Pancreas (tissue), 10 donors: ENCODE data around the gene MS4A7. TPM values are rescaled to one million over a fixed set of nuclear protein-coding genes. Genes with fewer than 3 reads are reported as not detected.

Experiments
- ATAC-seq, 4 donors: fragments of 200-7000 bp; cut with Tn5 transposase; one replicate each; pipeline versions ENCODE4 v1.8.0 to v1.9.1; 2020; ENCODE audit warnings: mild to moderate bottlenecking in 4 of 4, moderate library complexity in 4 of 4
- DNase-seq, 6 donors: peaks; one replicate each; pipeline ENCODE4 v3.0.0-alpha.2; 2020
- FAIRE-seq: peaks from 2 replicates; lab custom pipeline; 2012; peaks lifted over from hg19 to GRCh38; lab: Jason Lieb, UNC
- H3K27ac ChIP-seq, 4 donors: fragments of 200-600 bp; sonication (generic); 1 replicate in 3 of 4; 2 replicates in 1 of 4; pipeline versions ENCODE4 v1.5.0 to v1.8.0; 2020
- H3K27me3 ChIP-seq, 4 donors: fragments of 200-600 bp; one replicate each; pipeline ENCODE4 v1.8.0; 2021
- H3K36me3 ChIP-seq, 3 donors: fragments of 200-600 bp; sonication (generic) in 1 of 3; one replicate each; pipeline versions ENCODE4 v1.5.0 to v1.8.0; 2020 to 2021
- H3K4me1 ChIP-seq, 3 donors: fragments of 200-600 bp; one replicate each; pipeline ENCODE4 v1.8.0; 2021
- H3K4me3 ChIP-seq, 4 donors: fragments of 200-600 bp; sonication (generic) in 2 of 4; one replicate each; pipeline versions ENCODE4 v1.5.0 to v1.8.0; 2020 to 2021
- H3K9me3 ChIP-seq, 4 donors: fragments of 200-600 bp; one replicate each; pipeline ENCODE4 v1.8.0; 2021
- CTCF ChIP-seq, 4 donors: fragments of 200-600 bp; sonication (generic) in 3 of 4; IDR thresholded peaks; one replicate each; pipeline versions ENCODE4 v1.5.0 to v1.8.0; 2021; ENCODE audit warnings: antibody characterized with exemption in 4 of 4
- WGBS, 2 donors: extraction: QIAGEN DNeasy Blood & Tissue Kit; methylation state at CpG; one replicate each; pipeline ENCODE4 v1.1.7; 2013; 5-methylcytosine and 5-hydroxymethylcytosine counted together
- intact Hi-C, 3 donors: fragments of 100-400 bp; cut with DNase I; formaldehyde crosslinking; loops; one replicate each; pipeline versions ENCODE4 v1.11.1 to v1.14.2; 2022
- polyA plus RNA-seq, 2 donors: library from polyadenylated mRNA; stranded (reverse); fragments of 200-250 nt; gene quantifications; one replicate each; pipeline ENCODE4 v1.2.3, GENCODE V29; 2013
- total RNA-seq, 6 donors: library from RNA; stranded (reverse); fragmentation: NEBNext Ultra II Directional in 4 of 6; extraction: Animal tissue kit (Norgen Biotek cat#: 25700) in 4 of 6; gene quantifications; one replicate each; pipeline versions ENCODE4 v1.2.1 to v1.2.4, GENCODE V29; 2021 to 2023
- donor health status: healthy with polysubstance abuse.
- donor health status: DM: no; HTN: no; CAD: no; lungs with moderate emphysema.
- donor health status: DM: no; HTN: no; CAD: no.
- donor health status: control.
- donor health status: control.
- donor health status: Bipolar disorder and iron deficiency.
- donor health status: DM: yes; HTN: yes; CAD: no.
- donor health status: DM: no; HTN: no; CAD: no.
- donor health status: DM: no; HTN: no; CAD: no.
- donor health status: DM: yes; HTN: yes; CAD: no.

MS4A7 gene
- total and polyA plus RNA-seq, 8 donors: 1.4 to 26.2 (median 3.1) TPM

DNA sequence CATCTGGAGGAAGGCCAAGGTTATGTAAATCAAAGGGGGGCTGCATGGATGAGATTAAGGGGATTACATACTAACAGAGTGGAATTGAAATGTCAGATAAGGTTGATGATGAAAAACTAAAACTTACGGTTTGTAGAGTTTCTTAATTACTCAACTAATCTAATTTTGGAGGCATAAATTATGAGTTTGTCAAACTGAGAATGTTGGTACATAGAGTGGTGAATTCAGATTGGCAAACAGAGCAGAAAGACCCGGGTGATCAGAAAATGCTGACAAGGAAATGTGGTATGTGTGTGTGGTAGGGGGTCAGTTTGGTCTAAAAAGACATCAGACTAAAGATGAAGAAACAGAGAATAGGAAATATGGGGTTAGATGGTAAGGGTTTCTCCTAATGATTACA lies 40.3 kb upstream of the MS4A7 start:
- FAIRE-seq (no peak), DNase-seq (no peak), ATAC-seq (no peak)
- no peaks in the 10 kb centered on the region for H3K27me3 ChIP-seq
- no peaks in the 10 kb centered on the region for H3K36me3 ChIP-seq
- H3K4me3 ChIP-seq: no peak overlapping the region
- H3K27ac ChIP-seq: no peak overlapping the region
- H3K4me1 ChIP-seq: no peaks in the 10 kb centered on the region
- 42 to 48% methylated on average over 2 of the region's 2 CpGs for WGBS, 2 donors
- intact Hi-C loops: no loop called here
- TF ChIP-seq CTCF (IDR thresholded peaks at IDR 0.05): no peak
- no peaks in the 10 kb centered on the region for H3K9me3 ChIP-seq

GRCh38 chr11:60339356-60339755 lies 39.0 kb upstream of the MS4A7 start:
- TF ChIP-seq CTCF (IDR thresholded peaks at IDR 0.05): no peak
- Histone ChIP-seq H3K9me3 (no peaks in the 10 kb centered on the region), H3K27me3 (no peaks in the 10 kb centered on the region), H3K4me1 (no peaks in the 10 kb centered on the region), H3K27ac (no peak overlapping the region), H3K36me3 (no peaks in the 10 kb centered on the region), H3K4me3 (no peak overlapping the region)
- DNase-seq (no peak), FAIRE-seq (no peak), ATAC-seq (no peak)
- 51 to 56% methylated on average over 3 of the region's 3 CpGs for whole genome bisulfite sequencing, 2 donors
- intact Hi-C loops: no loop called here

- H3K4me1 ChIP-seq: no peaks in the 10 kb centered on the region
- FAIRE-seq (no peak), ATAC-seq (no peak), DNase-seq (no peak)
- WGBS, 2 donors: 61 to 69% methylated on average over 10 of the region's 10 CpGs
- H3K9me3 ChIP-seq: no peaks in the 10 kb centered on the region
- H3K4me3 ChIP-seq: no peak overlapping the region
- H3K27ac ChIP-seq: no peak overlapping the region
- peak; percentile 17 to 36 (median 28) for TF ChIP-seq CTCF (IDR thresholded peaks at IDR 0.05)
- intact Hi-C loops: no loop called here
- H3K36me3 ChIP-seq: no peaks in the 10 kb centered on the region
- H3K27me3 ChIP-seq: no peaks in the 10 kb centered on the region
Observed at GRCh38 chr11:60343094-60343704, 35.1 kb upstream of the MS4A7 start.

GRCh38 chr11:60344146-60344545 lies 34.2 kb upstream of the MS4A7 start:
- Histone ChIP-seq H3K36me3 (no peaks in the 10 kb centered on the region), H3K4me3 (no peak overlapping the region), H3K4me1 (no peaks in the 10 kb centered on the region), H3K27me3 (no peaks in the 10 kb centered on the region), H3K9me3 (no peaks in the 10 kb centered on the region), H3K27ac (no peak overlapping the region)
- no peak for TF ChIP-seq CTCF (IDR thresholded peaks at IDR 0.05)
- 86 to 90% methylated on average over 2 of the region's 2 CpGs for WGBS, 2 donors
- intact Hi-C loops: no loop called here
- FAIRE-seq: no peak
- DNase-seq: no peak
- no peak for ATAC-seq

GRCh38 chr11:60345489-60345888 lies 32.8 kb upstream of the MS4A7 start:
- DNase-seq: peak in 4 of 6 donors; percentile 25 to 60 (median 34)
- Histone ChIP-seq H3K27me3 (no peaks in the 10 kb centered on the region), H3K4me3 (no peak overlapping the region), H3K27ac (no peak overlapping the region), H3K36me3 (no peaks in the 10 kb centered on the region), H3K4me1 (no peaks in the 10 kb centered on the region), H3K9me3 (no peaks in the 10 kb centered on the region)
- intact Hi-C loops: no loop called here
- ATAC-seq: peak in 1 of 4 donors; percentile 51
- TF ChIP-seq CTCF (IDR thresholded peaks at IDR 0.05): no peak
- FAIRE-seq: no peak
